ENCODE data around the gene PACSIN2.

GRCh38 chr22:42907404-42908373 lies 107.3 kb downstream of the PACSIN2 start:
- TF ChIP-seq CTCF (IDR thresholded peaks at IDR 0.05) (no peak), ZFX (IDR thresholded peaks at IDR 0.05; ENCODE audit: borderline replicate concordance) (no peak)
